Adrenal gland (tissue), 5 donors: ENCODE measurements around the gene UBC.
"Not testable (repeated sequence)": the region's sequence is repeated elsewhere in the genome, so short reads cannot be mapped to it uniquely, and the experiment has no call there.

Experiments used
- POLR2A ChIP-seq, 2 donors: fragments of 450-650 bp; IDR thresholded peaks; one replicate each; pipeline ENCODE4 v1.6.1; 2017; ENCODE audit warnings: antibody characterized with exemption in 2 of 2, mild to moderate bottlenecking in 2 of 2, moderate library complexity in 1 of 2
- TF ChIP-seq, protein P1 (sequence below), 6 experiments: fragments of 450-650 bp in 4 of 6; fragments of 200-600 bp in 2 of 6; sonication (generic) in 1 of 6; IDR thresholded peaks; 1 replicate in 5 of 6; 2 replicates in 1 of 6; pipeline versions ENCODE4 v1.5.1 to v1.8.0; 2016 to 2021; ENCODE audit warnings: antibody characterized with exemption in 6 of 6, mild to moderate bottlenecking in 2 of 6, moderate library complexity in 1 of 6
- donor health status: DM: no; HTN: no; CAD: no.

DNA sequence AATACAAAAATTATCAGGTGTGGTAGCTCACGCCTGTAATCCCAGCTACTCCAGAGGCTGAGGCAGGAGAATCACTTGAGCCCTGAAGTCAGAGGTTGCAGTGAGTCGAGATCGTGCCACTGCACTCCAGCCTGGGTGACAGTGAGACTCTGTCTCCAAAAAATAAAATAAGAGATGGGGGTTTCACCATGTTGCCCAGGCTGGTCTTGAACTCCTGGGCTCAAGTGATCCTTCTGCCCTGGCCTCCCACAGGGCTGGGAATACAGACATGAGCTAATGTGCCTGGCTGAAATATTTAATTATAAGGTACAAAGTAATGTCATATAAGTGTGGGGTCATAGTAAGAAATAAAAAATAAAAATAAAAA lies 4.2 kb upstream of the UBC start:
- TF ChIP-seq, protein P1, sequence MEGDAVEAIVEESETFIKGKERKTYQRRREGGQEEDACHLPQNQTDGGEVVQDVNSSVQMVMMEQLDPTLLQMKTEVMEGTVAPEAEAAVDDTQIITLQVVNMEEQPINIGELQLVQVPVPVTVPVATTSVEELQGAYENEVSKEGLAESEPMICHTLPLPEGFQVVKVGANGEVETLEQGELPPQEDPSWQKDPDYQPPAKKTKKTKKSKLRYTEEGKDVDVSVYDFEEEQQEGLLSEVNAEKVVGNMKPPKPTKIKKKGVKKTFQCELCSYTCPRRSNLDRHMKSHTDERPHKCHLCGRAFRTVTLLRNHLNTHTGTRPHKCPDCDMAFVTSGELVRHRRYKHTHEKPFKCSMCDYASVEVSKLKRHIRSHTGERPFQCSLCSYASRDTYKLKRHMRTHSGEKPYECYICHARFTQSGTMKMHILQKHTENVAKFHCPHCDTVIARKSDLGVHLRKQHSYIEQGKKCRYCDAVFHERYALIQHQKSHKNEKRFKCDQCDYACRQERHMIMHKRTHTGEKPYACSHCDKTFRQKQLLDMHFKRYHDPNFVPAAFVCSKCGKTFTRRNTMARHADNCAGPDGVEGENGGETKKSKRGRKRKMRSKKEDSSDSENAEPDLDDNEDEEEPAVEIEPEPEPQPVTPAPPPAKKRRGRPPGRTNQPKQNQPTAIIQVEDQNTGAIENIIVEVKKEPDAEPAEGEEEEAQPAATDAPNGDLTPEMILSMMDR (IDR thresholded peaks at IDR 0.05) = not testable (repeated sequence)
- not testable (repeated sequence) for TF ChIP-seq POLR2A (IDR thresholded peaks at IDR 0.05)
